Upper lobe of left lung (tissue), 6 donors: ENCODE measurements around the gene UXS1. TPM values are rescaled to one million over a fixed set of nuclear protein-coding genes. Genes with fewer than 3 reads are reported as not detected.
A peak's percentile ranks its signal among the peaks of the same experiment; 100 is the strongest.

Experiments used
- ATAC-seq, 2 donors: fragments of 200-7000 bp; cut with Tn5 transposase; one replicate each; pipeline ENCODE4 v1.9.1; 2022; ENCODE audit warnings: mild to moderate bottlenecking in 2 of 2, moderate library complexity in 2 of 2; ENCODE audit not compliant: low FRiP score in 2 of 2
- DNase-seq, 2 donors: peaks; one replicate each; pipeline ENCODE4 v3.0.0-alpha.2; 2019 to 2020
- H3K27ac ChIP-seq, 4 donors: fragments of 200-600 bp; sonication (generic); one replicate each; pipeline ENCODE4 v1.5.1; 2016 to 2019
- H3K27me3 ChIP-seq, 4 donors: fragments of 200-600 bp; sonication (generic); one replicate each; pipeline ENCODE4 v1.5.1; 2017 to 2019
- H3K36me3 ChIP-seq, 4 donors: fragments of 200-600 bp; sonication (generic); one replicate each; pipeline ENCODE4 v1.5.1; 2016 to 2019
- H3K4me1 ChIP-seq, 4 donors: fragments of 200-600 bp; sonication (generic); one replicate each; pipeline ENCODE4 v1.5.1; 2018 to 2019
- H3K4me3 ChIP-seq, 4 donors: fragments of 200-600 bp; sonication (generic); one replicate each; pipeline ENCODE4 v1.5.1; 2017 to 2019; ENCODE audit warnings: mild to moderate bottlenecking in 2 of 4, moderate library complexity in 1 of 4
- H3K9me3 ChIP-seq, 4 donors: fragments of 200-600 bp; sonication (generic); one replicate each; pipeline ENCODE4 v1.5.1; 2018 to 2019
- CTCF ChIP-seq, 6 experiments: fragments of 450-650 bp in 4 of 6; fragments of 200-600 bp in 2 of 6; sonication (generic) in 2 of 6; IDR thresholded peaks; one replicate each; pipeline ENCODE4 v1.5.1; 2016 to 2019; ENCODE audit warnings: antibody characterized with exemption in 6 of 6
- EP300 ChIP-seq, 4 donors: sonication (generic); formaldehyde crosslinking; IDR thresholded peaks; one replicate each; pipeline ENCODE4 v1.5.1; 2017; ENCODE audit warnings: antibody characterized with exemption in 4 of 4, control low read depth in 2 of 4
- POLR2A ChIP-seq, 4 donors: fragments of 450-650 bp; IDR thresholded peaks; one replicate each; pipeline ENCODE4 v1.5.1; 2016 to 2017; ENCODE audit warnings: antibody characterized with exemption in 4 of 4, mild to moderate bottlenecking in 2 of 4
- POLR2AphosphoS5 ChIP-seq, 2 donors: sonication (generic); formaldehyde crosslinking; IDR thresholded peaks; one replicate each; pipeline ENCODE4 v1.5.1; 2017; ENCODE audit warnings: antibody characterized with exemption in 2 of 2
- WGBS, 2 donors: methylation state at CpG; one replicate each; pipeline ENCODE4 v1.1.5; 2017 to 2018; 5-methylcytosine and 5-hydroxymethylcytosine counted together
- total RNA-seq, 6 donors: library from RNA; depleted of rRNA in 4 of 6; stranded (reverse); fragments of >200 nt in 4 of 6; gene quantifications; one replicate each; pipeline versions ENCODE4 v1.1.0 to v1.2.1, GENCODE V29; 2016 to 2021
- donor health status: DM: no; HTN: no; CAD: no; lungs with moderate emphysema.
- donor health status: DM: no; HTN: yes; CAD: no; lungs with severe emphysema.

The UXS1 gene
- total RNA-seq, 6 donors from 2014 or later = 53.1 to 183 (median 93.5) TPM

- 73 to 79% methylated on average over 4 of the region's 4 CpGs for WGBS, 2 donors
- Histone ChIP-seq H3K4me3 (no peak overlapping the region), H3K27me3 (no peaks in the 10 kb centered on the region), H3K27ac (peak overlapping the region; percentile 23 to 76 (median 68)), H3K36me3 (peaks cover 0 to 9% (median 2%) of the 10 kb centered on the region in 4 donors), H3K4me1 (peaks cover 10 to 31% (median 21%) of the 10 kb centered on the region in 4 donors), H3K9me3 (no peaks in the 10 kb centered on the region)
- no peak for DNase-seq
- TF ChIP-seq EP300 (IDR thresholded peaks at IDR 0.05) = no peak
- ATAC-seq = no peak
These were observed 32.8 kb downstream of the UXS1 start for GRCh38 chr2:106161341-106161740.

- TF ChIP-seq EP300 (IDR thresholded peaks at IDR 0.05) (no peak), POLR2AphosphoS5 (IDR thresholded peaks at IDR 0.05) (no peak), POLR2A (IDR thresholded peaks at IDR 0.05) (no peak), CTCF (IDR thresholded peaks at IDR 0.05) (no peak)
- Histone ChIP-seq H3K4me3 (no peak overlapping the region), H3K27me3 (no peaks in the 10 kb centered on the region), H3K4me1 (peaks cover 10 to 28% (median 21%) of the 10 kb centered on the region in 4 donors), H3K27ac (peak overlapping the region; percentile 23 to 76 (median 68)), H3K36me3 (peaks cover 0 to 9% (median 2%) of the 10 kb centered on the region in 4 donors), H3K9me3 (no peaks in the 10 kb centered on the region)
- DNase-seq = no peak
- ATAC-seq = peak in 1 of 2 donors; percentile 58
- 58 to 62% methylated on average over 6 of the region's 6 CpGs for WGBS, 2 donors
These were observed 33.3 kb downstream of the UXS1 start for GRCh38 chr2:106160786-106161261.

GRCh38 chr2:106159866-106160785, 34.0 kb downstream of the UXS1 start:
- H3K4me1 ChIP-seq = peaks cover 10 to 28% (median 21%) of the 10 kb centered on the region in 4 donors
- H3K4me3 ChIP-seq = peak overlapping the region in 3 of 4 donors; percentile 10 to 29 (median 25)
- H3K27me3 ChIP-seq = no peaks in the 10 kb centered on the region
- H3K27ac ChIP-seq = peak overlapping the region; percentile 23 to 76 (median 70)
- no peaks in the 10 kb centered on the region for H3K9me3 ChIP-seq
- DNase-seq (no peak), ATAC-seq (no peak)
- H3K36me3 ChIP-seq = peaks cover 0 to 9% (median 2%) of the 10 kb centered on the region in 4 donors
- TF ChIP-seq EP300 (IDR thresholded peaks at IDR 0.05) (no peak), POLR2A (IDR thresholded peaks at IDR 0.05) (no peak), POLR2AphosphoS5 (IDR thresholded peaks at IDR 0.05) (no peak), CTCF (IDR thresholded peaks at IDR 0.05) (no peak)
- 50 to 60% methylated on average over 31 of the region's 31 CpGs for WGBS, 2 donors

- ATAC-seq (no peak), DNase-seq (no peak)
- H3K27me3 ChIP-seq = no peaks in the 10 kb centered on the region
- WGBS, 2 donors = 80 to 83% methylated on average over 10 of the region's 10 CpGs
- no peak overlapping the region for H3K4me3 ChIP-seq
- TF ChIP-seq EP300 (IDR thresholded peaks at IDR 0.05) (no peak), POLR2A (IDR thresholded peaks at IDR 0.05) (no peak), POLR2AphosphoS5 (IDR thresholded peaks at IDR 0.05) (no peak), CTCF (IDR thresholded peaks at IDR 0.05) (no peak)
- H3K4me1 ChIP-seq = peaks cover 10 to 28% (median 21%) of the 10 kb centered on the region in 4 donors
- H3K36me3 ChIP-seq = peaks cover 0 to 16% (median 8%) of the 10 kb centered on the region in 4 donors
- H3K27ac ChIP-seq = peak overlapping the region in 2 of 4 donors; percentile 12 to 76
- H3K9me3 ChIP-seq = peaks cover 1 to 5% (median 3%) of the 10 kb centered on the region in 4 donors
These were observed 35.2 kb downstream of the UXS1 start for GRCh38 chr2:106158871-106159270.

GRCh38 chr2:106158131-106158530, 36.0 kb downstream of the UXS1 start:
- Histone ChIP-seq H3K4me3 (no peak overlapping the region), H3K4me1 (peaks cover 10 to 28% (median 21%) of the 10 kb centered on the region in 4 donors), H3K36me3 (peaks cover 0 to 16% (median 8%) of the 10 kb centered on the region in 4 donors), H3K27me3 (no peaks in the 10 kb centered on the region), H3K9me3 (peaks cover 3 to 9% (median 5%) of the 10 kb centered on the region in 4 donors), H3K27ac (peak overlapping the region in 1 of 4 donors; percentile 76)
- ATAC-seq = no peak
- 62 to 78% methylated on average over 4 of the region's 4 CpGs for whole genome bisulfite sequencing, 2 donors
- TF ChIP-seq POLR2A (IDR thresholded peaks at IDR 0.05) = peak in 1 of 4 donors; percentile 10
- no peak for TF ChIP-seq CTCF (IDR thresholded peaks at IDR 0.05)
- no peak for TF ChIP-seq POLR2AphosphoS5 (IDR thresholded peaks at IDR 0.05)
- TF ChIP-seq EP300 (IDR thresholded peaks at IDR 0.05) = peak in 1 of 4 donors; percentile 53
- DNase-seq = no peak
